Epidermal melanocyte (primary cell): ENCODE data around the gene RBFOX1.

Experiments
- DNase-seq: peaks from one replicate; pipeline ENCODE4 v3.0.0; 2011; ENCODE audit warnings: low spot score; ENCODE audit not compliant: insufficient read length

The RBFOX1 gene

DNA sequence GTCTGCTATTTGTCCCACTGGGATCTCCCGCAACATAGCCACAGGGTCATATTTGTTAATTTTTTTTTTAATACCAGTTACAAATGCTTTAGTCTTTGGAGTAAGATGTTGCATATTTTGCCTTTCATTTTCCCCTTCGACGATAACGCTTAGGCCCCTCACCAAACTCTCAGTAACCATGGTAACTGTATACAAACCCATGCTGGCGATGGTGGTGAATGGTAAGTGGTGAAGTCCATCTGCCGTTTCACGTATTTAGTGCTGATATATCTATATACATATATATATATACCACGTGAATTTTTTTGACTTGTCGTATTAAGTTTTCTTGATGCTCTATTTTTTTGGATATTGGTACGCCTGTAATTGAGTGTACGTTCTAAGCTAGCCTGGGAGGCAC lies 263.7 kb downstream of the RBFOX1 start:
- no peak for DNase-seq

DNA sequence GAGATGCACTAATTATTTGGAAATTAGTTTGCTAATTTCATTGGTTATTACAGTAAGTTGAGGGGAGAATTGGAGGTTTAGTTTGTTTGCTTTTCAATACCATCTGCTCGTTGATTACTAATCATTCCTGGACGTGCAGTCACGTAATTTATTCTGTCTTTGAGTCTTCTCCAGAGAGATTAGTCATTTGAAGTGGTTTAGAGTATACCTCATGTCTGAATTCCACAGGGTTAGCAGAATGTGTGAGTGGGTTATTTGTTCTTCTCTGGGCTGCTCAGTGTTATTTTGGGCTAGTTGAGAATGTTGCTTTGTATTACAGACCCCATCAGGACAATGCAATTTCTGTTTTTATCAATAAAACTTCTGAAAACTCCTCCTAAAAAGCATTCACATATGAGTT lies 265.0 kb downstream of the RBFOX1 start:
- DNase-seq = no peak

DNA sequence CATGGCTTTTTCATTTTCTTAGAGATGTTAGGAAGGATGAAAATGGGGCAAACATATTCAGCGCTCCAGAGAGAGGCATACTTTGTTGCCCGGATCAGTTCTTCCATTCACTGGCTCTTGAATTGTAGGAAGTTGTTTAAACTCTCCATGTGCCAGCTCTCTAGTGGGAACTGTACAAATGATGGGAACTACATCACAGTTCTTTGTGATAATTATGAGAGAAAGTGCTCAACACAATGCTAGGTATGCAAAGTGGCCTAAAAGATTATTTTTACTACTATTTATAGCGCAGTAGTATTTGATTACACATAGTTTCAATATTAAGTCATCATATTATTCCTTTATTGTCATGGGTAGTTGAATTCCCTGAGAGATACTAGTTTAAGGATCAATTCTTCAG lies 268.5 kb downstream of the RBFOX1 start:
- no peak for DNase-seq

DNA sequence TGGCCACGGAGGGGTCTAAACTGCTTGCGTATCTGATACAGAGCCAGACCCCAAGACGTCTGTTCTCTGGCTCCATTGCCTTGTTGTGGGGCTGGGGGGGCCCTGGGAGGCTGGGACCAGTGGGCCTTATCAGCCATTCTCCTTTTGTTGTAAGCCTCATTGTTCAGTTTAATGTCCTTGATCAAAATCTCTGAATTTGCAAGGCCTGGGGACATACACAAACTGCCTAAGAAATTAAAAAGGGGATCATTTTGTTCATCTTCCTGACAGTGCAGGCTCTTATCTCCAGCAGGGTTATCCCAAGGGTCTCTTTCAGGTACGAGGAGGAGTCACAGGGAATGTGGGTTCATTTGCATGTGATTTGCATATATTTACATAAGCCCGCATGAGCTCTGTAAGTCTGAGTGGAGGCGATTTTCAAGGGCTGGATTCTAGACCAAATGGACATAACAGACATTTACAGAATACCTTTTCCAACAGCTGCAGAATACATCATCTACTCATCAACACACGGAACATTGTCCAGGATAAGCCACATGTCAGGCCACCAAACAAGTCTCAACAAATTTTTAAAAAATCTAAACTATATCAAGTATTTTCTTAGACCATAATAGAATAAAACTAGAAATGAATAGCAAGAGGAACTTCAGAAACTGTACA lies 269.8 kb downstream of the RBFOX1 start:
- no peak for DNase-seq

DNA sequence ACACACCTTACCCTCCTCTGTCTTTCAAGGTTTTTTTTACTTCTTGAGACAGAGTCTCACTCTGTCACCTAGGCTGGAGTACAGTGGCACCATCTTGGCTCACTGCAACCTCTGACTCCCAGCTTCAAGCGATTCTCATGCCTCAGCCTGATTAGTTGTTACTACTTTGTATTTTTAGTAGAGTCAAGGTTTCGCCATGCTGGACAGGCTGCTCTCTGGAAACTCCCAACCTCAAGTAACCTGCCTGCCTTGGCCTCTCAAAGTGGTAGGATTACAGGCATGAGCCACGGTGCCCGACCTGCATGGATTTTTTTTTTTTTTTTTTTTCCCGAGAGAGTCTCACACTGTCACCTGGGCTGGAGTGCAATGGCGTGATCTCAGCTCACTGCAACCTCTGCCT lies 273.2 kb downstream of the RBFOX1 start:
- no peak for DNase-seq

DNA sequence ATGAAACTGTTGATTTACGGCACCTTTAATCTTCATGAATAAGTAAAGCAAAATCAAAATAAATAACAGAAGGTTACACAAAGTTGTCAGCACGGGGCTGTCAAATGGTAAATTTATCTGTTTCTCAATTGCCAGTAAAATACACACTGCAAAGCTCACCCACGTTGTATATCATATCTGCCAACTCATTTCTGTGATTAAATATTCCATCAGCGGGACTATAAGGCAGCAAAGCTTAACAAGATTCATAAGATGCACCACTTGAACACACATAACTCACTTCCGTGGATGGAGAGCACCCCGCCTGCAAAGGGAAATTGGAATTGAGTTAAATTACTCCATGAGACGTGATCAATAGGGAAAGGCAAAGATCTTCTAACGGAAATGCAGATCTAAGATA lies 280.0 kb downstream of the RBFOX1 start:
- no peak for DNase-seq

DNA sequence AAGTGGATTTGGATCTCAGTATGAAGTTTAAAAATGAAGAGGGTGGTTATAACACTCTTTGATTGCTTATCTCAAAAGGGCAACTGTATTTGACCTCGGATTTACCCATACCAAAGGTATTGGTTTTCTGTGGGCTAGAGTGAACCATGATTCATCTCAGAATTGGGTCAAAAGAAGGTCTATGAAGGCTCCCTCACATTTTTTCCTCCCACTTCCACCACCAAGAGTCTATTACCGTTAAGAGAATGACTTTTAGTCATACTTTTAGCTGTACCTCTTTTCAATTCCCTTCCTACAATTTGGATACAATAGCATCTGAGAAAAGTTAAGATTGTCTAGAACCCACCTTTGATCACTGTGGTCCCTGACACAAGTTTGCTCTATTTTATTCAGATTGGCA lies 280.9 kb downstream of the RBFOX1 start:
- no peak for DNase-seq

DNA sequence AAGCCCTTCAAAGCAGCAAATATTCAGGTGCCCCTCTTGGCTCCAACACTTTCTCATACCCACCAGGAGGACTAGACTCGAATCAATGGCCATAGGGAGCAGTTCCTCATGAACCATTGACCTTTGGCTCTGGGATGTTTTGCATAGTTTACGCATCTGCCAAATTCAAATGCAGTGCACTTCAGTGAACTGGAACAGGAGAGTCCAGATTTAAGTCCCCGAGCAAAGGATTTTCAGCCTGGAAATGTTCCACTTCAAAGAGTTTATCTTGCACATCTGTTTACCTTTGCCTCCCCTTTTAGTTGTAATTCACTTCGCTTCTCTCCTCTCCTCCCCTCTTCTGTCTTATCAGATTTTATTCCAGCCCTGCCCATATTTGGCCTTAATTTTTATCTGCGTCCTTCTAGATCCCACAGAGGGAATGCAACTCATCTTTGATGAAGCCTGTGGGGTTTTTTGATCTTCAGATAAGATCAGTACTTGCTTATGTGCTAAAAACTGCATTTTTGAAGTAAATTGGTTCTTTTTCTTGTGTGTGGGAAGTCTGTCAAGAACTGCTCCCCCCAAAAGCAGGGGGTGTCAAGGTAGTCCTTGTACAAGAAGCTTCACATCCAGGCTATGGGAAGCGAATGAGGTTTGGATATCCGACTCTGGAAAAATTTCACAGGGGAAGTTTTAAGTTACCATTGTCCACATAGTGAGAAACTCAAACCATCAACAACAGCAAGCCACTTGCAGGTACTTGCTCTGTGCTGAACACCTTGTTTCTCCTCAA lies 281.6 kb downstream of the RBFOX1 start:
- DNase-seq = no peak

DNA sequence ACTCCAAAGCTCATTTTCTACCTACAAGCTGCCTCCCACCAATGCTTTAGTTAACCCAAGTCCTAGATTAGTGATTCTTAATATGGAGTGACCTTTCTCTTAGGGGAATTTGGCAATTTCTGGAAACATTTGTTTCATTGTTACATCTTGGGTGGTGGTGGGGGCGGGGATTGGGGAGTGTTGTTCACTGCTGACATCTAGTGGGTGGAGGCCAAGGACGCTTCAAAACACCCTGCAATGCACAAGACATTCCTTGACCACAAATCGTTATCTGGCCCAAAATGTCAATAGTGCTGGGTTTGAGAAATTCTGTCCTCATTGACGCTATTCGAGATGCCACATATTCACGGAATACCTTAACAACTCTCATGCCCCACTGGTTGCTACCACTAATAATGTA lies 282.9 kb downstream of the RBFOX1 start:
- DNase-seq = no peak

DNA sequence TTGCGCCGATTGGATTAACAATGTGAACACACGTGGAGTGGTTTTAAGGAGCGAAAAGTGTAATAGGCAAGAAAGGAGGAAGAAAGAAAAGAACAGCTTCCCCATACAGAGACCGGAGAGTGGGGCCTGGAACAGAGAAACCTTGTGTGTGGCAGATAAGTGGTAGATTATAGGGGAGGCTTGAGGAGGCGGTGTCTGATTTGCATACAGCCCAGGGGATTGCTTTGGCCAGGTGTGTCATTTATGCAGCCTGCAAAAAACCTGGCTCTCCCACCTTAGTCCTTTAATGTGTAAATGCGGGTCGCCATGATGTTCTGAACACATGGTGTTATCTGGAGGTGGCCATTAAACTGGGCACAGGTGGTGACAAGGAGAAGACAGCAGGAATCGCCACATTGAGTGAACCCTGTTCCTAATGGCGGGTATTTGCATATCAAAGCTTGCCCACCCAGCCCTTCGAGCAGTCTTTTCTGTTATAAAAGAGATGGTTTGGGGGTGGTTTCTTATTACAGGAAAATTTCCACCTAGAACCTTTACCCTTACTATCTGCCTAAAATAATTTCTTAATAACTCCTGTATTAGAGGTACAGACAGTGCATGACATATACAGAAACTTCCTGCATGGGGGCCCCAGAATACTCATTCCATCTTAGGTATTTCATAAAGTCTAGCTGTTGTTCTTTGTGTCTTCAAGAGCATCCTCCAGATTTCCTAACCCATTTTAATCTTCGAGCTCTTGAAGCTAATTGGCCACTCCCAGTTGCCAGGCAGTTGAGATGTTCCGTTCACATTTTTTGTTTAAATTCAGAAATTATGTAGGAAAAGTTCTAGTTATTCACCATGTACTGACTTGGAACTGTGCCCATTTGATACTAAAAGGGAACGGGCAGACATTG lies 292.5 kb downstream of the RBFOX1 start:
- DNase-seq = no peak

DNA sequence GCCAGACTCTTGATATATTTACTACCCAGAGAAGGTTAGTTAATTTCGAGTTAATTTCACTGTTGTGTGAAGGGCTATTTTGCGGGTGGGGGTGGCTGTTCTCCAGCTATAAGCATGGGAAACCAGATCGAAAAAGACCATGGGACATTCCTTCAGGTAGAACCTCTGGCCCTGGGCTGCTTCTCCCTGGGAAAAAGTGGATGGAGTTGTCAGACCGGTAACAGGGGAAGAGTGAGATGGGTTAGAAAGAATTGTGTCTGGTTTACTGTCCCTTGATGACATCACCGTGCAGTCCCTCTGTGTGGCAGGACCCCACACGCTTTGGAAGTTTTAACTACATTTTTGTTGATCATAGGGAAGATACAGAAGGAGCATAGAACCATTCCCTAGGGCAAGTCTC lies 296.3 kb downstream of the RBFOX1 start:
- DNase-seq = no peak

DNA sequence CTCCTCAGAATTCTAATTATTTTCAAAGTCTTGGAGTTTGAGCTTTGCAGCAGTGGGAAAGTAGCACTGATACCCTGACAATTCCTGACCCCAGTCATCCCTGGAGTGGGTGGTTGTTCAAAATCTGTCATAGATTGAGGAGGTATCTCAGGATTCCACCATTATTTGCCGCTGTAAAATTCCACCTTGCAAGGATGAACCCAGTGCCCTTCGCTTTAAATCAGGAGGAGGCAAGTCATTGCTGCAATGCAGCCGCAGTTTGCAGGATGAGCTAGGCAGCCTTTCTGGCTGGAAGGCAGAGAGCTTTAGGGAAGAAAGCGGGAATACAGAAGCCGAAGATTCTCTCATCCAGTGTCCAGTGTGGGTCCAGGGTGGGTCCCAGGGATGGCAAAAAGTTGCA lies 296.9 kb downstream of the RBFOX1 start:
- DNase-seq = no peak

DNA sequence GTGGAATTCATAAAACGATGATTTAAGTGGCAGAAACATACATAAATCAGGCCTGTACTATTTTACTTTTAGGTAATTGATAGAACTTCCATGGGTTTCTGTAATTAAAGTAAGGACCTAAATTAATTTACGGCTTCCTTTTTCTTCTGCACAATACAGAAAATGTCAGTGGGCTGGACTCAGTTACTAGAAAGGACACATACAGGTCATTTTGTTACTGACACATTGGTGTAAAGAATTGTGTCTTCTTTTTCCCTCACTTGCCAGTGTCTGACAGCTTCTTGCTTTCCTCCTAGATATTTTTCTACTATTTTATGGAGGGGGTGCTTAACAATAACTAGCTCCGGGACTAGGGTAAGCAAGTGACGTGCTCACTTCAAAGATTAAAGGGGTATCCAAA lies 304.8 kb downstream of the RBFOX1 start:
- DNase-seq = no peak

DNA sequence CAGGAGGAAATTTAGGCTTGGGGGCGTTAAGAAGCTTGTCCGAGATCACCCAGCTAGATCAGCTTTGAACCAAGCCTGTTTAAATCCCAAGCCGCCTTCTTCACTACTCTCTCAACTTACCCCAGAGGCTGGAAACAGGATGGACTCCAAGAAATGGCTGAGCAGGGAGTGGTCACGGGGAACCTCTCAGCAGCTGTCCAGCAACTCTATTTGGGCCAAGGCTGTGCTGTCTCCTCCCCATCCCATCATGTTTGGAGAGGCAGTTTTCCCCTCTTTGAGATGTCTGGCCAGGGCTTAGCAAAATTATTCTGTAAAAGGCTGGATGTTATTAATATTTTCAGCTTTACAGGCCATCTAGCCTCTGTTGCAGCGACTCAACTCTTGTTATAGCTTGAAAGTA lies 305.7 kb downstream of the RBFOX1 start:
- no peak for DNase-seq

DNA sequence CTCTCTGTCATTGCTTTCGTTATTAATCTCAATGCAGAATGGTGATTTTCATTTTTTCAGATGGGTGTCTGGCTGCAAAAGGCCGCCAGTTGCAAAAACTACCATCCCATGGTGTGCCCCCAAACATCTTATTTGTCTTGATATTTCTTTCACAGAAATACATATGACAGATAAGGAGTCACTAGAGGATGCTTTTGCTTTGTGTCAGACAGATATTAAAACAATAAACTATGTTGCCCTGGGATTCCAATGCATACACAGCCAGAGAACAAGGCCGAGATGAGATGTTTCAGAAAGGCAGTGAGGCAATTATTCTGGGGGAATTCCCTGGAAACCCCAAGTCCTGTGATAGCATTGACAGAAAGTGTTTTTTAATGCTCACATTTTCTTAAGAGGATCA lies 307.7 kb downstream of the RBFOX1 start:
- DNase-seq = no peak

DNA sequence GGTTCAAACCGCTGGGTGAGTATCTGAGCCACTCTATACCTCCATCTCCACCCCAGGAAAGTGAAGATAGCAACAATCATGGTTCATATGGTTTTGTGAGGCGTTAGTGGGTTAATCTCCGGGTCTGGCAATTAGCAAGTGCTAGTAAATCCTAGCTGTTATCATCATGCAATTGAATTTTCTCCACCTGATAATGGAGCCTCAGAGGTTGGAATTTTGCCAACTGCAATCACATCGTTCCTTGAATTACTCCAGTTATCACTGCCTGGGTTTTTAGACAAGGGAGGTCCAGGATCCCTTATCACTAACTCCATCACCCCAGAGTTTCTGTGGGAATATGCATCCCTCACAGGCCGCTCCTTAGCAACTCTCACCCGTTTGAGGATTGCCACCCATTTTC lies 311.5 kb downstream of the RBFOX1 start:
- no peak for DNase-seq

DNA sequence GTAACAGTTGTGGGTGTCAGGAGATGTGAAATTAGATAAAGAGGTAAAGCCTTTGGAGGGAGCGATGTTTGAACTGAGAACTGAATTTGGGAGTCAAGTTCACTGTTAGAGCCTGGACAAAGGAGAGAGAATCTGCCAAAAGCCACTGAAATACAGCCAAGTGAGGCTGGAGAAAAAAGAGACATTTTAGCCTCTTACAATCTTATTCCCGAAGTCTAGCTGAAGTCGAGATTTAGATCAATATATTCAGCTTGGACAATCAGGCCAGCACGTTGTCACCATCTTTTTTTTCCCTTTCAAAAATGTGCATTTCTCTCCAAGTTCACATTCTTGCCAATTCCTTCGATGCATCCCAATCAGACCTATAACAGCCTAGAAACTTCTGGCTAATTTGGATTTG lies 312.2 kb downstream of the RBFOX1 start:
- no peak for DNase-seq

DNA sequence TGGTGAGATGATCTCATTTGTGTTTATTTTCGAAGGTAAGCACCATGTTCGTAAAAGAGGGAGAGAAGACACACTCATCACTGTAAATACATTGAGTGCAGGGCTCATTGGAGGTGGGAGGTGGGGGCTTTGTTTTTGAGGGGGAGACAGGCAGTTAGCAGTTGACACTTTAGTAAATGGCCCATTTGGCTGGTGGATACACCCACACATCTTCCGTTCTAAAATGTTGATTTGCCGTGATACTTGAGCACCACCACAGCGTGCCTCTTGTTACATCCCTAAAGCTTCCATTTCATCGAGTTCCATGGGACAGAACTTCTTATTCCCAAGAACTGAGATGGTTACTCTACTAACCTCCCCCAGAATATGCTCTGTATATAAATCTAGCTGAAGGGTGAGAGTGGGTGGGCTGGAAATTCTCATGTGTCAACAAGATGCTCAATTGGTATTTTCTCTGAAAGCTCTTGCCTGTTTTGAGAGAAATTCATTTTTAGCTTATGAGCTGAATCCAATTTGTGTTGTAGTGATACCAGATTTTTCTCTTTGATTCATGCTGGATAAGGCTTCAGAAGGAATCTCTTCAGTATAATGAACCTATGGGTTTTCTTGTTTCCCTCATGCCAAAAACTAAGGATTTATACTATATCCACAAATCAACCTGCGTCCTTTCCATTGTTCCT lies 314.3 kb downstream of the RBFOX1 start:
- no peak for DNase-seq

DNA sequence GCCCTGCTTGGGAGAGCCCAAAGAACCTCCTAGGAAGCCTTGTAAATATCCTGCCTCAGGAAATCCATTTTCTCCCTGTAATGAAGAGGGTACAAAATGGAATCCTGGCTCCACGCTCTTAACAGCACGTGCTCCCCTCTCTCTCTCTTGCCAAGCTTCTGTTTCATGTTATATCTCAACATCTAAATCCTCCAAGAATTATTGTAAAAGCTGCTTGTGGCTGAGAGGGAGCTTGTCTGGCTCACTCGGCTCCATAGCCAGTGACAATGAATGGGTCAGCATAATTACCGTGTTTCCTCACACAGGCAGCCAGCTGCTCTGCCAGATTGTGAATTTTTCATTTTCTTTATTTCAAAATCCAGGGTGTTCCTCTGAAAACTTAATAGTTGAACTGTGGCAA lies 317.8 kb downstream of the RBFOX1 start:
- no peak for DNase-seq

DNA sequence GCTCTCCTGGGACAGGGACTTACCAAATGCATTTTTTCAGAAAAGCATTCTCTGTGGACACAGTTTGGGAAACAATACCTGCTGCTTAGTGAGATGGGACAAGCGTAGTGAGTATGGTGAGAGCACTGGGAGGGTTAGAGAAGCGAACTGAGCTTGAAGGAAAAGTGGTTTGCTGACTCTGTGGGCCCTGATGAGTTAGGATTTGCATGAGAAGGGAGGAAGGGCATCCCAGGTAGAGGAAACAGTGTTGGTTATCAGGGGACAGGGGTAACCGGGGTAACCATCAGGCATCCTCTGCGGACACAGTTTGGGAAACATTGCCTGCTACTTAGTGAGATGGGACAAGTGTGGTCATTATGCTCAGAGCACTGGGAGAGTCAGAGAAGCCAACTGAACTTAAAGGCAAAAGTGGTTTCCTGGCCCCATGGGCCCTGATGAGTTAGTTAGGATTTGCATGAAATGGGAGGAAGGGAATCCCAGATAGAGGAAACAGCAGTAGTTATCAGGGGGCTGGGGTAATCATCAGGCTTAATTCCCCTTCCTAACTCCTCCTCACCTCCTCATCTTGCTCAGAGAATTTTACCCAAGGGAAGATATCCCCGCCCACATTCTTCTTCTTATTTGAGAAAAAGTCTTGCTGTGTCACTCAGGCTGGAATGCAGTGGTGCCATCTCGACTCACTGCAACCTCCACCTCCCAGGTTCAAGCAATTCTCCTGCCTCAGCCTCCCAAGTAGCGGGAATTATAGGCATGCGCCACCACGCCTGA lies 319.3 kb downstream of the RBFOX1 start:
- DNase-seq = no peak
